GM12878 (cell line): ENCODE results near the gene LIFR.

Experiments
- CREB1 ChIP-seq: IDR thresholded peaks from 2 replicates; pipeline ENCODE4 v1.6.1; 2012; ENCODE audit warnings: low read depth, mild to moderate bottlenecking, inconsistent platforms
- CTCF ChIP-seq, 3 experiments: IDR thresholded peaks in 2 of 3; conservative IDR thresholded peaks in 1 of 3; 2 replicates each; pipeline ENCODE4 v1.5.1; 2011; ENCODE audit warnings: low read depth in 3 of 3, low read length in 3 of 3, mild to moderate bottlenecking in 3 of 3, control low read depth in 2 of 3, moderate library complexity in 2 of 3, inconsistent platforms in 1 of 3, mixed read lengths in 1 of 3; ENCODE audit not compliant: control insufficient read depth in 2 of 3, insufficient read depth in 1 of 3; ENCODE audit errors: extremely low read depth in 1 of 3
- FOXM1 ChIP-seq: IDR thresholded peaks from 2 replicates; pipeline ENCODE4 v1.6.1; 2012; ENCODE audit warnings: low read depth, mild to moderate bottlenecking, inconsistent platforms, low read length, moderate library complexity
- HDAC2 ChIP-seq: fragments of 200-600 bp; sonication (generic); IDR thresholded peaks from 2 replicates; pipeline ENCODE4 v1.6.1; 2017
- LARP7 ChIP-seq: fragments of 450-650 bp; IDR thresholded peaks from 2 replicates; pipeline ENCODE4 v1.6.1; 2017; ENCODE audit warnings: mild to moderate bottlenecking
- NRF1 ChIP-seq: conservative IDR thresholded peaks from 2 replicates; pipeline ENCODE4 v1.6.1; 2011; ENCODE audit warnings: mild to moderate bottlenecking, low read depth, low read length, improper control_type of control experiment
- POLR2AphosphoS5 ChIP-seq: IDR thresholded peaks from 2 replicates; pipeline ENCODE4 v1.6.1; 2011; ENCODE audit warnings: mild to moderate bottlenecking, low read length, inconsistent platforms
- SPI1 ChIP-seq: IDR thresholded peaks from 2 replicates; pipeline ENCODE4 v1.6.1; 2011; ENCODE audit warnings: low read depth, mild to moderate bottlenecking, low read length, moderate library complexity, borderline replicate concordance; ENCODE audit not compliant: insufficient read depth
- SUZ12 ChIP-seq: fragments of 200-600 bp; sonication (generic); IDR thresholded peaks from one replicate; pipeline ENCODE4 v1.6.1; 2018; ENCODE audit warnings: antibody characterized with exemption, mild to moderate bottlenecking; ENCODE audit not compliant: unreplicated experiment
- ZNF592 ChIP-seq: fragments of 450-650 bp; IDR thresholded peaks from 2 replicates; pipeline ENCODE4 v1.6.1; 2017; ENCODE audit warnings: mild to moderate bottlenecking, moderate library complexity

- TF ChIP-seq ZNF592 (no peak), POLR2AphosphoS5 (no peak), CREB1 (no peak), NRF1 (no peak), LARP7 (no peak), SUZ12 (no peak), CTCF (IDR thresholded peaks at IDR 0.05 in 2 of 3, conservative IDR thresholded peaks at IDR 0.05 in 1 of 3; ENCODE audit: control insufficient read depth in 2 of 3, extremely low read depth in 1 of 3, insufficient read depth in 1 of 3, low read depth in 3 of 3, low read length in 3 of 3) (no peak), SPI1 (no peak), FOXM1 (no peak), HDAC2 (no peak)
Observed at GRCh38 chr5:38533286-38534155, 22.9 kb downstream of the LIFR start.
